HG03064 (cell line): ENCODE results near the gene SPAG5.

ENCODE experiments used
- ATAC-seq: cut with Tn5 transposase; IDR thresholded peaks from one replicate; pipeline ENCODE4 v1.9.1; 2021; ENCODE audit warnings: low read depth; ENCODE audit not compliant: unreplicated experiment

Gene SPAG5

GRCh38 chr17:28574526-28574925 lies 24.3 kb downstream of the SPAG5 start:
- ATAC-seq = no peak

- no peak for ATAC-seq
Observed at GRCh38 chr17:28573966-28574480, 24.8 kb downstream of the SPAG5 start.

DNA sequence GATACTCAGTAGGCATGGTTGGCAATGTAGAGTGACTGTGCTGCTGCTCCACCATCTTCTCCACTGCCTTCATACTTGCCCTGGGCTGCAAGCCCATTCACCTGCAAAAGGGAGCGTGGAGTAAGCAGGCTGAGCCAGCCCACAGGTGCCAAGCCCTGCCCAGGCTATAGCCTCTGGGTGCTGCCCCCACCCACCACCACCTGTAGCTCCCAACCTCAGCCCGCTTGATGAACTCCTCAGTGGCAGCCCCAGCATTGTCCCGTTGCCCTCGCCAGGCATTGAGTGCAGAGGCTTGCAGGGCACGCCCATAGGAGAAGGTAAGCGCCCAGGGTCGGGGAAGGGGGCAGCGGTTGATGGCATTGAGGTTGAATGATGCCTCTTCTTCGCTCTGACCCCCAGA lies 25.3 kb downstream of the SPAG5 start:
- ATAC-seq = no peak

DNA sequence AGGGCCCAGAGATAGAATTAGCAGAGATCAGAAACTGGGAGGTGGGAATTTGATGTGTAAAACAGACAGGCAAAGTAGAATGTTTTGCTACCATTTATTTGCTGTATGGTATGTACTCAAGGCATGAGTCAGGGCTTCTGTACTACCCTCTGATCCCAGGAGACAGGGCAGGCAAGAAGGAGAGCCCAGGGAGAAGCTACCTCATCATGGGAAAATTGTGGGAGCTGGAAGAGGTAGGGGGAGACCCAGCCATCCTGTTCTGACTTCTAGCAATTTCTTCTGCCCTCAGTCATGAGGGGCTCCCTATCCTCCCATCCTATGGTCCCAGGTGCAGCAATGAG lies 25.8 kb downstream of the SPAG5 start:
- no peak for ATAC-seq

GRCh38 chr17:28572259-28573039 lies 26.4 kb downstream of the SPAG5 start:
- no peak for ATAC-seq

DNA sequence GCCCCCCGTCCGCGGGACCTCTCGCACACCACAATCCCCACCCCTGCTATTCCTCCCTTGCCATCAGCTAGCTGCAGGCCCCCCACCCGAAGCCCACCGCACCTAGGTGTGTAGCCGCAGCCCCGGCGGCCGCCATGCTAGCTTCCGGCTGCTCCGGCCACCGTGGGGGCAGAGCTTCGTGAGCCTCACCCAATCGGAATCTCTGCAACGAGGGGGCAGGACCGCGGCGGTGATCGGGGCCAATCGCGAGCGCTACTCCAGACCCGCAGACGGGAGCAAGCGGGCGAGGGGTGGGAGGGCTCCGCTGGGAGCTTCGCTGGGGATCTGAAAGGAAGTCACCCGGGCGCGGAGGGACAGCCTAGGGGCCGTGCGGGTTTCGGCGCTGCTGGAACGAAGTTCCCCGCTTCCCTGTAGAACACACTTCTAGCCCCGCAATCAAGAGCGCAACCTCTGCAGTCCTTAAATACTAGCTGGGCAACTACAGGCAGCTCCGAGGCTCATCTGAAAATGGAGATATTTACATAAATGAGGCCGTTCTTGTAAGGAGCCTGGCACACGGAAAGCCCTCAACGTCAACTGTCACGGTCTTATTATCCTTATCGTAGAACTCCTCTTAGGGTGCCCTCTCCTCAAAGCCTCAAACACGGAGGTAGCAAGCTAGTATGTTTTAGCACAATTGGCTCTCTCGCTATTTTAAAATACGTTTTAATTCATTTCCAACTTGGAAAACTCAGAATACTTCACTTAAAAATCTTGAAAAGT lies 27.3 kb downstream of the SPAG5 start, which contains the start of gene PIGS:
PIGS (minus strand) TSS at position 164 of the 762 bp plus-strand sequence; CDS start at position 136, 28 bp downstream.
- ATAC-seq = peak; percentile 75

DNA sequence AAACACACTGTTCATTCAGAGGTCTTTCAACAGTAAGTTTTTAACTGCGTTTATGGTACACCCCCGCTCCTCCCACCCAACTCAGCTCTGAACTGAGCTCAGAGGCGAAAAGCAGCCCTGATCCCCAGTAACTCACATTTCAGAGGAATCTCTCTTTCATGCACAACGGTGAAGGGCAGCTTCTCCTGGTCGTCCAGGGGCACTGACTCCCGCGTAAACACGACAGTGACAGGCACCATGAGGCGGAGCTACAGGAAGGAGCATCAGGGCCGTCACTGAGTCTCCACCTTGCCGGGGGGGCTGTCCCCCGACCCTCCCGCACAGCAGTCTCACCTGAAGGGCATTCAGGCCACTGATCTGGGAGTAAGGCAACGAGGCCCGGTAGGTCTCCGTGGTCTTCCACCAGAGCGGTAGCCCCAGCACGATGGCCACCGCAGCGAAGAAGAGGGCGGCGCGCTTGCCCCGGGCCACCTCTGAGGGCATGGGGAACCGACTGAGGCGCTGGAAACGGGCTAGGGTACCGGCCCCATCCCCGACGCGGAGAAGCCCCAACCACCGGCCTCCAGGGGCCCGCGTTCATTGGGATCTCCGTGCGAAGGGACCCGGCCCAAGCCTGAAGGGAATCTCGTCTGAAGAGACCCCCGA lies 28.0 kb downstream of the SPAG5 start:
- ATAC-seq = no peak

- no peak for ATAC-seq
Observed at GRCh38 chr17:28569446-28569845, 29.4 kb downstream of the SPAG5 start.

GRCh38 chr17:28567604-28568003 lies 31.2 kb downstream of the SPAG5 start:
- ATAC-seq = no peak

DNA sequence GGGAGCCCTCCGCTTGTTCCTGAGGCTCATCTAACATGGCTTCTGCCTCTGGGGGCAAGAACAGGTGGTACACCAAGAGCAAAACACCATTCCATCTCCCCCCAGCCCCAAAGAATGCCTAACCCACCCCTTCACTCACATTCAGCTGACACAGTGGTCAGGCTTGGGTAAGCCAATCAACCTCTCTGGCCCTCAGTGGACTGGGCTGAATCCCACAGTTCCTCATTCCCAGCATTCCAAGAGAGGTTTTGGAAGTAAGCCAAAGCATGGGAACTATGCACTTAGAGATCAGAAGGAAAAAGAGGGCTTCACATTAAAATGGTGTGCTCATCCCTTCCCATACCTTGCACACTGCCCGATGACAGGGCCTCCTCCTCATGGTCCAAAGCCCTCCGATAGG lies 35.4 kb downstream of the SPAG5 start:
- ATAC-seq = no peak

DNA sequence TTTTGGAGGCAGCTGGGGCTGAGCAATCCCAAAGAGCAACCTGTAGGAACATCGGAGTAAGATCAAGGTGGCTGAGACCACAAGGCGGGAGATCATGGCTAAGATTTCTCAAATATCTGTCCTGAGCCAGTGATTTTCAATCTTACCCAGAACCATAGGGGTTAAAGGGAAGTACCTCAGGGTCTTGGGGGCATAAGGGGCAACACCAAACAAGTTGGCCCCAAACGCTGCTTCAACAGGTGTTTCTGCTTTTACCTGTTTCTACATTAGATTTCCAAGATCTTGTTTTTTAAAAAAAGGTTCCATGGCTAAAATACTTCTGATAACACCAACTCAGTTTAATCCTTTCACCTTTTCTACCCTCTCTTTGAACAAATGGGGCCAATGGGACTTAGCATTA lies 43.8 kb downstream of the SPAG5 start:
- no peak for ATAC-seq

GRCh38 chr17:28554565-28554964 lies 44.3 kb downstream of the SPAG5 start:
- no peak for ATAC-seq

DNA sequence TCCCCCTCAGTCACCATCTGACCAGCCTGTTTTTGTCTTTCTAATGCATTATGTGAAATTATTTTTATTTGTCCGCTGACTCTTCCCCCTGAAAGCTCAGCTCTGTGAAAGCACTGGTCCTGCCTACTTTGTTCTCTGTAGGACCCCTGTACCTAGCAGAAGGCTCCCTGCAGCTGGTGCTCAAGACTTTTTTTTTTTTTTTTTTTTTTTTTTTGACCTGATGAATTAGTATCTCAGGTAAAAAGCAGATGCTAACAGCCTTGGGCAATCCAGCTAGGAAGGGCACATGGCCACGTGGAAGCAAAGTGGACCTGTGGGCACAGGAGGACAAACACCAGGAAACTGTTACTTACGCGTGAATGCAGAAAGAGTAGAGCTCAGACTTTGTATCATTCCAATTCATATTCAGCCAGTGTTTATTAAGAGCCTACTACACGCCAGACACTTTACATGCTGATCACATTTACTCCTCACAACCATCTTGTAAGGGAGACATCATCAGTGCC lies 45.8 kb downstream of the SPAG5 start:
- ATAC-seq = no peak

DNA sequence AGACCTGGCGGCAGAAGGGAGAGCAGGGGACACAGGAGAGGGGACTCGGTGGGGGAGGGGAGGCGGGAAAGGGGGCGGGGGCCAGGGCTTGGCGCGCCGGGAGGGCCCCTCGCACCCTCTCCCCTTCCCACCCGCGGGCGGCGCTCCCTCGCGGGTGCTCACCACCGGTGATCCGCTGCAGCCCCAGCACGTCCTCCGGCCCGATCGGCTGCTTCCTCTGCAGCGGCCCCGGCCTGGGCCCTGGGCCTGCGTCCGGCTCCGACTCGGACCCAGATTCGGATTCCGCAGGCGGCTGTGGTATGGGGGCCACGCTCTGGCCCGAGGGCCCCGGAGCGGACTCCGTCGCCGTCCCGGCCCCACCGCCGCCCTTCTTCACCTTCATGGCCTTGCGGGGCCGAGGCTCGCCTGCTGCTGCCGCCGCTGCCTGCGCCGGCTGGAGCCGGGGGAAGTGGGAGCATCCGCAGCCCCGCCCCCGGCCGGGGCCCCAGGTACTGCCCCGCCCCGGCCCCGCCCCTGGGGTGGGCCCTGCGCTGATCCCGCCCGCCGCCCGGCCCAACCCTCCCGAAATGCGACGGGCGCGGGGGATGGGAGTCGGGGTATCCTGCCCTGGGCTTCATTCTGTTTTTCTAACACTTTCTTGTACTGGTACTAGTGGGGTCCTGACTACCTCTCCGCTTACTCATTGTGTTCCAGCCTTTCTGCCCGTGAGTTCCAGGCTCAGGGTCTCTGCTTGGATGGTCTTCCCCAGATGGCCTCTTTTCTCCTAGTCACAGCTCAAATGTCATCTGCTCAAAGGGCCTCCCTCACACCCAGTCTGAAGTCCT lies 46.4 kb downstream of the SPAG5 start, which contains the start of gene UNC119:
UNC119 (minus strand) TSS at position 449 of the 824 bp plus-strand sequence; CDS start at position 382, 67 bp downstream.
- ATAC-seq = peak; percentile 56

DNA sequence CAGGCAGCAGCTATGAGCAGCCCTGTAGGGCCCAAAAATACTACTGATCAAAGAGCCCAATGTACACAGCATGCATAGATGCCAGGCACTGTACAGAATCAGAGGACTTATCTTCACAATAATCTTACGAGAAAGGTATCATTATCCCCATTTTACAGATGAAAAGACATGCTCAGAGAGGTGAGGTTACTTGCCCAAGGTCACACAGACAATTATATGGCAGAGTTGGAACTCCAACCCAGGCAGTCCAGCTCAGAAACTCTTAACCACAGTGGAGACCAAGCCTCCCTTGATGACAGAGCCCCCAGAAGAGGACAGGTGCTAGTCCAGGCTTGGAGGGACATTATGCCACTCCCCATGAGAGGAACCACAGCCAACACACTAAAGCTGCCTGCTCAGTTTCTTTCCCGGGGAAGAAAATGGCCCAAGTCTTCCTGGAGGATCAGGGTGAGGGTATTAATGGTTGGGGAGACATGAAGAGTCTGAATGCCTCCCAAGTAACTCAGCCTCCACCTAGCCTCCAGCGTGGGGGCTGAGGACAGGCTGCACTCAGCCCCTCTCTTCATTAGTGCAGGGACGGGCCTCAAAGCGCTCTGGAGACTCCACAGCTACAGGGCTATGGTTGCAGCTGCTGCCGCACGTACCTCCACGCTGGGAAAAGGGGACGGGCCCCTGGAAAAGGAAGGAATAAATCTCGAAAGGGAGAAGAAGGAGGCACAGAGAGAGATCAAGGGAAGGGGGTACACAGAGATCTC lies 47.2 kb downstream of the SPAG5 start:
- no peak for ATAC-seq

- ATAC-seq = no peak
Observed at GRCh38 chr17:28550858-28551257, 48.0 kb downstream of the SPAG5 start.

GRCh38 chr17:28549236-28550132 lies 49.3 kb downstream of the SPAG5 start:
- ATAC-seq = no peak

DNA sequence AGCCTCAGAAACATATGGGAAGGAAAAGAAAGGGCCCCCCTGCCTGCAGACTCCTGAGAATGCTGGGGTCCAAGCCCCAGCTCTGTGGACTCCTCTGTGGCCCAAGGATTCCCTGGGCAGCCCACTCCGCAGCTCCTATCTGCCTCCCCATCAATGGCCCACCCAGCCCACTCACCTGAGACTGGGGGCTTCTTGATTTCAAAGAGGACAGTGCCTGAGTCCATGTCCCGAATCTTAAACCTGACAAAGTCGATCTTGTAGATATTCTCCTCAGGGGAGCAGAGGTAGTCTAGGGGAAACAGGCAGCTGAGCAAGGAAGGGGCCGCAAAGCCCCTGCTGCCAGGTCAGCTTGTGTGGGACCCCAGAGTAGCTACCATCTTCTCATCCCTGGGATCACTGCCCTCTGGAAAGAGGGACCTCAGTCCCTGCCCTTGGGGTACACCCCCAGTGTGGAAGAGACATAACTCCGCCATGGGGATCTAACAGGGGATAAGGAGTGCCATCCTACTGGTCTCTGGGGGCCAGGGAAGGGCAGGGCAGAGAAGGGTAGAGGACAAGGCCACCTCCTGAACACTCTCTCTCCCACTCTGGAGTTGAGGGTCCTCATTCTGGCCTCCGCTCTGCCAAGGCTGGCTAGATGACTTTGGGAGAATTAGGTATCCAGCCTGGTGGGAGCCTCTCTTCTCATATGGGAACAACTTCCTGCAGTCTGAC lies 50.3 kb downstream of the SPAG5 start:
- ATAC-seq = no peak
